Neuronal stem cell (in vitro differentiated cells): Measurements from ENCODE around the gene SLC16A4.

ENCODE experiments used
- DNase-seq: peaks from one replicate; pipeline ENCODE4 v3.0.0-alpha.2; 2013; ENCODE audit warnings: low spot score
- H2AFZ ChIP-seq: one replicate; pipeline ENCODE4 v1.6.1; 2013; ENCODE audit warnings: mild to moderate bottlenecking, low read length, inconsistent platforms
- H2AK5ac ChIP-seq: 2 replicates; pipeline ENCODE4 v1.6.1; 2013; ENCODE audit warnings: low read depth, mild to moderate bottlenecking, inconsistent platforms, low read length, moderate library complexity, mixed read lengths
- H2BK120ac ChIP-seq: 2 replicates; pipeline ENCODE4 v1.6.1; 2013; ENCODE audit warnings: low read depth, mild to moderate bottlenecking, inconsistent platforms, low read length, moderate library complexity, mixed read lengths
- H2BK12ac ChIP-seq: one replicate; pipeline ENCODE4 v1.6.1; 2013; ENCODE audit warnings: low read length, inconsistent platforms
- H2BK15ac ChIP-seq: 2 replicates; pipeline ENCODE4 v1.6.1; 2013; ENCODE audit warnings: mild to moderate bottlenecking, low read length, inconsistent platforms, mixed read lengths
- H2BK5ac ChIP-seq: one replicate; pipeline ENCODE4 v1.6.1; 2013; ENCODE audit warnings: inconsistent platforms, mild to moderate bottlenecking, low read length, moderate library complexity
- H3K14ac ChIP-seq: one replicate; pipeline ENCODE4 v1.6.1; 2013; ENCODE audit warnings: low read length, inconsistent platforms
- H3K18ac ChIP-seq: 2 replicates; pipeline ENCODE4 v1.6.1; 2013; ENCODE audit warnings: low read length, inconsistent platforms
- H3K23ac ChIP-seq: 2 replicates; pipeline ENCODE4 v1.6.1; 2013; ENCODE audit warnings: low read depth, mild to moderate bottlenecking, mixed read lengths, low read length, inconsistent platforms; ENCODE audit not compliant: poor library complexity
- H3K27ac ChIP-seq: replicated peaks from 3 replicates; pipeline ENCODE4 v1.5.1; 2013; ENCODE audit warnings: low read length, inconsistent platforms
- H3K27me3 ChIP-seq, 3 experiments: 2 replicates each; pipeline ENCODE4 v1.6.1; 2013; ENCODE audit warnings: low read length in 3 of 3, mild to moderate bottlenecking in 2 of 3, inconsistent platforms in 1 of 3, low read depth in 1 of 3, mixed read lengths in 1 of 3, moderate library complexity in 1 of 3; ENCODE audit not compliant: control insufficient read depth in 3 of 3, insufficient read depth in 3 of 3
- H3K36me3 ChIP-seq, 2 donors: replicated peaks in 1 of 2; 2 replicates each; pipeline ENCODE4 v1.6.1; 2013; ENCODE audit warnings: low read length in 2 of 2; ENCODE audit not compliant: control insufficient read depth in 2 of 2, insufficient read depth in 2 of 2
- H3K4ac ChIP-seq: 2 replicates; pipeline ENCODE4 v1.6.1; 2013; ENCODE audit warnings: inconsistent platforms, mild to moderate bottlenecking, low read length, moderate library complexity
- H3K4me1 ChIP-seq, 2 donors: 1 replicate in 1 of 2; 2 replicates in 1 of 2; pipeline ENCODE4 v1.6.1; 2013; ENCODE audit warnings: low read length in 2 of 2, low read depth in 1 of 2; ENCODE audit not compliant: control insufficient read depth in 2 of 2, insufficient read depth in 1 of 2
- H3K4me2 ChIP-seq: one replicate; pipeline ENCODE4 v1.6.1; 2013; ENCODE audit warnings: mild to moderate bottlenecking, low read length, inconsistent platforms; ENCODE audit not compliant: insufficient read depth, poor library complexity, severe bottlenecking
- H3K4me3 ChIP-seq, 2 donors: 2 replicates each; pipeline ENCODE4 v1.5.1; 2013; ENCODE audit warnings: low read length in 2 of 2, mild to moderate bottlenecking in 2 of 2, inconsistent platforms in 1 of 2, moderate library complexity in 1 of 2
- H3K79me1 ChIP-seq: one replicate; pipeline ENCODE4 v1.6.1; 2013; ENCODE audit warnings: low read depth, mild to moderate bottlenecking, inconsistent platforms, low read length, moderate library complexity
- H3K9ac ChIP-seq: one replicate; pipeline ENCODE4 v1.6.1; 2013; ENCODE audit warnings: mild to moderate bottlenecking, low read depth, low read length, inconsistent platforms; ENCODE audit not compliant: poor library complexity
- H3K9me3 ChIP-seq, 2 donors: replicated peaks in 1 of 2; 2 replicates each; pipeline versions ENCODE3 to v1.6.1; 2013; ENCODE audit warnings: low read length in 2 of 2, mild to moderate bottlenecking in 2 of 2, inconsistent platforms in 1 of 2, low read depth in 1 of 2, mixed read lengths in 1 of 2, moderate library complexity in 1 of 2; ENCODE audit not compliant: control insufficient read depth in 2 of 2, insufficient read depth in 1 of 2
- H4K8ac ChIP-seq: one replicate; pipeline ENCODE4 v1.6.1; 2013; ENCODE audit warnings: low read depth, mild to moderate bottlenecking, inconsistent platforms, low read length, moderate library complexity
- H4K91ac ChIP-seq: one replicate; pipeline ENCODE4 v1.6.1; 2013; ENCODE audit warnings: low read length, low read depth, mild to moderate bottlenecking, inconsistent platforms; ENCODE audit not compliant: poor library complexity
- WGBS, 2 donors: extraction: QIAGEN DNeasy Blood & Tissue Kit; methylation state at CpG; one replicate each; pipeline ENCODE4 v1.1.7; 2013; ENCODE audit warnings: missing lambda C conversion rate in 2 of 2, mixed read lengths in 1 of 2; ENCODE audit not compliant: insufficient read length in 2 of 2, insufficient replicate concordance in 1 of 2; ENCODE audit errors: extremely low coverage in 2 of 2; 5-methylcytosine and 5-hydroxymethylcytosine counted together

Gene SLC16A4

DNA sequence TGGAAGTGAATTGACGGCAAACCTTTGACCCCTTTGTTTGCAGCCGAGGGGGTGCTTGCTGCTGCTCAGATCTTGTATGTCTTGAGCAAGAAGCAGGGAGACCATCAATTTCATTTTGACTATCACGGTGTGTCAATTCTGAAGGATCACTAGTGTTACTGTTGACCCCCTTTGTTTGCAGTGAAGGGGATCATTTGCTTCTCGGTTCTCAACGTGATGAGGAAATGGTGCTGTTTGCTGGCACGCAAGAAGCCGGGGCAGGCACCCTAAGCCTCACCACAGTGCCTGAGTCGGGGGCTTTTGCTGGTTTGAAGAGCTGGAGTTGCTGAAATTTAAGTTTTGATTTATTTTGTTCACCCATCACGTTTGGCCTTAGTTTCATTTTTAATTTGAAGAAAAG lies 44.1 kb downstream of the SLC16A4 start:
- no peak overlapping the region for H2AFZ ChIP-seq
- H4K91ac ChIP-seq: no peak overlapping the region
- H3K36me3 ChIP-seq: peaks cover 10 to 100% of the 10 kb centered on the region in 2 donors
- peaks cover 13 to 29% of the 10 kb centered on the region in 2 donors for H3K4me1 ChIP-seq
- H2AK5ac ChIP-seq: no peak overlapping the region
- H3K18ac ChIP-seq: no peak overlapping the region
- no peak overlapping the region for H3K4me3 ChIP-seq
- WGBS, 2 donors: no CpG with 5 or more reads among the region's 9 CpGs
- DNase-seq: no peak
- no peak overlapping the region for H3K14ac ChIP-seq
- H2BK12ac ChIP-seq: no peak overlapping the region
- H2BK5ac ChIP-seq: no peak overlapping the region
- no peak overlapping the region for H3K9ac ChIP-seq
- H2BK15ac ChIP-seq: no peak overlapping the region
- no peak overlapping the region for H3K23ac ChIP-seq
- no peak overlapping the region for H2BK120ac ChIP-seq
- peaks cover 5% of the 10 kb centered on the region for H3K79me1 ChIP-seq
- H3K27me3 ChIP-seq: no peaks in the 10 kb centered on the region
- no peaks in the 10 kb centered on the region for H3K9me3 ChIP-seq
- H3K4ac ChIP-seq: no peak overlapping the region
- no peak overlapping the region for H4K8ac ChIP-seq
- H3K27ac ChIP-seq: no peak overlapping the region
- H3K4me2 ChIP-seq: no peak overlapping the region

DNA sequence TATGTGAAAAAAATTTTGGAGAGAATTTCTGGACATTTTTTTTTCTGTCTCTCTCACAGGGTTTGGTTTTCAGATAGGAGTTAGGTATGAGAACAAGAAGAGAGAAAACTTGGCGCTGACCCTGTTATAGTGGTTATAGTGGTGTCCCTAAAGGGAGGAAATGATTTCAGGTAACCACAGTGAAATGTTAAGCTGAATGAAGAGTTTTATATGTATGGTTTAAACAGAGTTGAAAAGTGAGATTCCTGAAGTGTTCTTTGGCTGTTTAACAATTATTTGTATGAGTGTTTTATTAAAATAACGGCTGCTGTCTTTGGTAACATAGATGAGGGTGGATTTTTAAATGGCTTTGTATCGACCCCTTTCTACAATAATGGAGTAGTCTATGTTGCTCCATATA lies 45.3 kb downstream of the SLC16A4 start:
- no peak overlapping the region for H3K14ac ChIP-seq
- H3K27me3 ChIP-seq: no peaks in the 10 kb centered on the region
- H3K36me3 ChIP-seq: peaks cover 22 to 100% of the 10 kb centered on the region in 2 donors
- peaks cover 10% of the 10 kb centered on the region for H3K79me1 ChIP-seq
- no peak overlapping the region for H3K4ac ChIP-seq
- H2BK5ac ChIP-seq: no peak overlapping the region
- H2AK5ac ChIP-seq: no peak overlapping the region
- no peak overlapping the region for H3K4me3 ChIP-seq
- DNase-seq: no peak
- H3K27ac ChIP-seq: no peak overlapping the region
- H4K91ac ChIP-seq: no peak overlapping the region
- H2BK15ac ChIP-seq: no peak overlapping the region
- H2BK12ac ChIP-seq: no peak overlapping the region
- H4K8ac ChIP-seq: no peak overlapping the region
- no peak overlapping the region for H3K4me2 ChIP-seq
- no peak overlapping the region for H2BK120ac ChIP-seq
- H3K18ac ChIP-seq: no peak overlapping the region
- WGBS, 2 donors: no CpG with 5 or more reads among the region's 3 CpGs
- no peak overlapping the region for H3K23ac ChIP-seq
- peaks cover 24 to 35% of the 10 kb centered on the region in 2 donors for H3K4me1 ChIP-seq
- H3K9me3 ChIP-seq: no peaks in the 10 kb centered on the region
- H3K9ac ChIP-seq: no peak overlapping the region
- H2AFZ ChIP-seq: no peak overlapping the region

DNA sequence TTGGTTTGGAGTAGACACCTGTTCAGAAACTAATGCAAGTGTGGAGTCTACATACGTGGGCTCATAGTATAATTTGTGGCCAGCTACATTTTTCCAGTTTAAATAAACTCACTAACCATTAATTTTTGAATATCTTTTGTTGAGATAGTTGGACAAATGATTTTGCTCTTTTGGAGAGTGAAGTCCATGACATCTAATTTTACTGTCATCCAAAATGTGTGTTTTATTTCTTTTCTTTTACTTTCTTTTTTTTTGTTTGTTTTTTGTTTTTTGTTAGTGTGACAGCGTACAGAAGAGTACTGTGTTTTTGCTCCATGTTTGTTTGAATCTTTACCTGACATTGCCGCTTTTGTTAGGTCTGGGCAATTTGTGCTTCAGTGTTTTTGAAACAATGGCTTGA lies 46.7 kb downstream of the SLC16A4 start:
- H2BK12ac ChIP-seq: no peak overlapping the region
- no peak overlapping the region for H3K27ac ChIP-seq
- H3K4me1 ChIP-seq: peaks cover 24 to 35% of the 10 kb centered on the region in 2 donors
- no peaks in the 10 kb centered on the region for H3K9me3 ChIP-seq
- H3K4ac ChIP-seq: no peak overlapping the region
- no peak overlapping the region for H2AFZ ChIP-seq
- no peak overlapping the region for H2BK5ac ChIP-seq
- H2BK120ac ChIP-seq: no peak overlapping the region
- no peak overlapping the region for H2AK5ac ChIP-seq
- H3K79me1 ChIP-seq: peaks cover 10% of the 10 kb centered on the region
- no peak overlapping the region for H3K4me2 ChIP-seq
- no peak for DNase-seq
- no peaks in the 10 kb centered on the region for H3K27me3 ChIP-seq
- H3K4me3 ChIP-seq: no peak overlapping the region
- H3K18ac ChIP-seq: no peak overlapping the region
- no peak overlapping the region for H3K14ac ChIP-seq
- no peak overlapping the region for H3K9ac ChIP-seq
- no peak overlapping the region for H4K91ac ChIP-seq
- no peak overlapping the region for H4K8ac ChIP-seq
- H2BK15ac ChIP-seq: no peak overlapping the region
- no CpG with 5 or more reads among the region's 3 CpGs for WGBS, 2 donors
- no peak overlapping the region for H3K23ac ChIP-seq
- H3K36me3 ChIP-seq: peaks cover 22 to 92% of the 10 kb centered on the region in 2 donors

DNA sequence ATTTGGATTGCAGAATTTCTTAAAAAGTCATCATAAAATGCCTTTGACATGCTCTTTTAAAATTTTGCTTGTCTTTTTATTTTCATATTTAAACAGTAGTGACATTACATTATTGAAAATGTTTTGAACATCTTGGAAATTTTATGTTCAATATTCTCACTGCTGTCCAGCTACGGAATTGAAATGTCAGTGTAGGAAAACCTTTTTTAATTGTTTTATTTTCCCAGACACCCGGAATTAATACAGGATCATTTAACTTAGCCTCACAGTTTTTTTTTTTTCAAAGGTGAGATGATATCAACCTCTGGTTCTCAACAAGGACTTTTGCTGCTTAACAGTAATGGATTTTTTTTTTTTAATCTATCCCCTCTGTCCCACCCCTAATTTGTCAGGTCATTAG lies 47.6 kb downstream of the SLC16A4 start:
- Histone ChIP-seq H3K4ac (no peak overlapping the region), H2BK120ac (no peak overlapping the region), H3K18ac (no peak overlapping the region), H3K27me3 (no peaks in the 10 kb centered on the region), H3K9me3 (no peaks in the 10 kb centered on the region), H2BK5ac (no peak overlapping the region), H3K36me3 (peaks cover 22 to 83% of the 10 kb centered on the region in 2 donors), H3K4me3 (no peak overlapping the region), H3K27ac (no peak overlapping the region), H2AK5ac (no peak overlapping the region), H4K8ac (no peak overlapping the region), H3K14ac (no peak overlapping the region), H2BK15ac (no peak overlapping the region), H2BK12ac (no peak overlapping the region), H2AFZ (no peak overlapping the region), H3K4me1 (peaks cover 24 to 33% of the 10 kb centered on the region in 2 donors), H3K4me2 (no peak overlapping the region), H3K23ac (no peak overlapping the region), H3K9ac (no peak overlapping the region), H4K91ac (no peak overlapping the region), H3K79me1 (peaks cover 10% of the 10 kb centered on the region)
- DNase-seq: no peak
- WGBS, 2 donors: no CpG with 5 or more reads among the region's 2 CpGs
